ENCODE data around the gene KCNIP1.
"Not testable (repeated sequence)": the region's sequence is repeated elsewhere in the genome, so short reads cannot be mapped to it uniquely, and the experiment has no call there.

Gene KCNIP1

GRCh38 chr5:170762298-170762697 is 258.5 kb downstream of the KCNIP1 start:
- H3K4me3 Mint-ChIP-seq; H3K27me3 Mint-ChIP-seq; H3K36me3 Mint-ChIP-seq (ENCODE audit: low read depth); H3K4me1 Mint-ChIP-seq (ENCODE audit: low read depth); DNase-seq; H3K27ac Mint-ChIP-seq; H3K9me3 Mint-ChIP-seq: not testable (repeated sequence)

DNA sequence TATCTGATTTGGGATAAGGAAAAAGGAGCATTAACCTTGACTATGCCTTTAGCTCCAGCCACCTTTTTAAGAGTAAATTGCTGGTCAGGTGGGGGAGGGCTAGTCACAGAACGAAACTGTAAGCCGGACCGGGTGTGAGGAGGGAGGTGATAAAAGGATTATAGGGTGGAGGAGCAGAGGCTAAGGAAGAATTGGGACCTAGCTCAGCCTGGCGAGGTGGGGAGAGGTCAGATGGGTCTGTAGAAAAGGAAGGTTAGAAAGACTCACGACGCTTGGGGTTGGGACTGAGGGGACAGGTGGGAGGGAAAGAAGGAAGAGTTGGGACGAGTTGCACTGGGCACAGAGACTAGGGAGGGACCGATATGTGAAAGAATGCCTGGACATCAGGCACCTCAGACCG is 262.0 kb downstream of the KCNIP1 start:
- H3K9me3 Mint-ChIP-seq; H3K27ac Mint-ChIP-seq; H3K4me1 Mint-ChIP-seq (ENCODE audit: low read depth); H3K27me3 Mint-ChIP-seq; H3K4me3 Mint-ChIP-seq; DNase-seq; H3K36me3 Mint-ChIP-seq (ENCODE audit: low read depth): not testable (repeated sequence)

DNA sequence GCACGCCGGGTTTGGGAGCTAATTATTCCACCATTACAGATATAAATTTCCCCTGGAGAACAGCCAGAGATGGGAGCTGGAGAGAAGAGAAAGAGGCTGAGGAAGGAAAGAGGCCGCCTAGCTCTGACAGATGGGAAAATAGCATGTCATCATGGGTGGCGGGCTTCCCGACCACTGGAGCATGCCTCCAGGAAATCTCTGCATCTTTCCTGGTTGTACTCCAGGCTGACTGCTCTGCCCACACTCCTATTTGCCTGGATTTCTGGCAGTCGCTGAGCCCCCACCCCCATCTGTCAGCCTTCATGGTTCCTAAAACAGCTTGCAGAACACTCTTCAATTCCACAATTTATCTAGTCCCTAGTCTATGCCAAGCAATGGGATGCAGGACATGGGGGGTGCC is 265.4 kb downstream of the KCNIP1 start:
- no peak for DNase-seq
- Mint-ChIP-seq H3K27ac (no peak overlapping the region), H3K4me1 (ENCODE audit: low read depth) (no peaks in the 10 kb centered on the region), H3K36me3 (ENCODE audit: low read depth) (no peaks in the 10 kb centered on the region), H3K9me3 (no peaks in the 10 kb centered on the region), H3K4me3 (no peak overlapping the region), H3K27me3 (no peaks in the 10 kb centered on the region)

DNA sequence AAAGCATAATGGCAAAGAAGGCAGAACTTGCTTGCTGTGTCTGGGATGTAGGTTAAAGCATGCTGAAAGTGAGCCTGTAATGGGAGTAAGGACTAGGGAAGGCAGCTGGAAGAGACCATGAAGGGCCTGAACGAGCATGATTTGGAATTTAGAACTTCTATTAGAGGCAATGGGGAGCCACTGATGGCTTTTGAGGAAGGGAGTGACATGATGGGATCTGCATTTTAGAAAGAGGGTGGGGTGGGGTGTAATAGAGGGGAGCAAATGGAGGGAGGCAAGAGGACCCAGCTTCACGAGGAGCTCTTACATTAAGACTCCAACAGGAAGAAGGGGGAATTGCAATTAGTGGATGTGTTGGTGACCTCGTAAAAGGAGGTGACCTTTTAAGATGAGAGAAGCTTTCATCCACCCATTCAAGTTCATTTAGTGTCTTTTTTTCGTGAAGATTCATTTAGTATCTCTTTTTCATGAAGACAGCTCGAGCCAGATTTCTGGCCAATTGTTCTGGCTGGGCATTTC is 266.1 kb downstream of the KCNIP1 start:
- Mint-ChIP-seq H3K36me3 (ENCODE audit: low read depth) (no peaks in the 10 kb centered on the region), H3K9me3 (no peaks in the 10 kb centered on the region), H3K27me3 (no peaks in the 10 kb centered on the region), H3K4me3 (no peak overlapping the region), H3K27ac (no peak overlapping the region), H3K4me1 (ENCODE audit: low read depth) (no peaks in the 10 kb centered on the region)
- no peak for DNase-seq

- Mint-ChIP-seq H3K4me3 (no peak overlapping the region), H3K9me3 (no peaks in the 10 kb centered on the region), H3K4me1 (ENCODE audit: low read depth) (no peaks in the 10 kb centered on the region), H3K27ac (no peak overlapping the region), H3K27me3 (no peaks in the 10 kb centered on the region), H3K36me3 (ENCODE audit: low read depth) (no peaks in the 10 kb centered on the region)
- no peak for DNase-seq
These were observed 267.7 kb downstream of the KCNIP1 start for GRCh38 chr5:170771496-170771895.

DNA sequence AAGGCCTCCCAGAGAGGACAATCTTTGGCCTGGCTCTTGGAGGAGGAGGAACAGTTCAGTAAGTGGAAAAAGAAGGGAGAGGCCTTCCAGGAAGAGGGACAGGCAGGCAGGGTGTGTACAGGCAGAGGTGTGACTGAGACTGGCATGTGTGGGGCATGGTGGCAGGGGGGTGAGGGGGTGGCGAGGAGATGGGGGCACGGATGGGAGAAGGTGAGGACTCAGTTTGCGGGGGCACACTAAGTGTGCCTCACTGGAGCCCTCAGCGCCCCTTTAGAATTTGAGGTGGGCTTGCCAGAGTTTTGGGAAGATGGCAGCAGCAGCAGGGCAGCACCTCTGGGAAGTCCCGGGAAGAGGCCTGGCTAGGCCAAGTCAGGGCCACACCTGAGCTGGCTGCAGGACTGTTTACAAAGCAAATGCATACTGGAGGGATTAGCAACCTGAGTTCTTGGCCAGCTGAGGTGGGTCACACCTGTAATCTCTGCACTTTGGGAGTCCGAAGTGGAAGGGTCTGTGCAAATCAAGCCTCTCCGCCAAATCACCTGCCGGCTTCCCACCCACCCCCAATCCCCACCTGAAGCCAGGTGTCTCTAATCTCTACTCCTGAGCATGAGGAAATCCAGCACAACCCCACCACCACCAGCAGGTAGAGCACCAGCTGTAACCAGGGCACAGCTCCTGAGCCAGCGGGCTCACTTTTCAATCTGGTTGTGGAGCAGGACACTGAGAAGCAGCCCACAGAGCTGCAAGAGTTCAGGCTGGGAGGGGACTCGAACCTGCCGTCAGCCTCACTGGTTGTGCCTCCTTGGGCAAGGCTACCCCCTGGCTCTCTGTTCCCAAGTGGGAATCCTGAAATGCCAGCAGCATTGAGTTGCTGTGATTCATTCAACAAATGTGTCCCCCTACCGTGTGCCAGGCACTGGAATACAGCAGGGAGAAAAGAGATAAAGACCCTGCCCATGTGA is 269.5 kb downstream of the KCNIP1 start:
- Mint-ChIP-seq H3K27ac (no peak overlapping the region), H3K27me3 (no peaks in the 10 kb centered on the region), H3K4me1 (ENCODE audit: low read depth) (no peaks in the 10 kb centered on the region), H3K9me3 (no peaks in the 10 kb centered on the region), H3K4me3 (no peak overlapping the region), H3K36me3 (ENCODE audit: low read depth) (no peaks in the 10 kb centered on the region)
- no peak for DNase-seq

DNA sequence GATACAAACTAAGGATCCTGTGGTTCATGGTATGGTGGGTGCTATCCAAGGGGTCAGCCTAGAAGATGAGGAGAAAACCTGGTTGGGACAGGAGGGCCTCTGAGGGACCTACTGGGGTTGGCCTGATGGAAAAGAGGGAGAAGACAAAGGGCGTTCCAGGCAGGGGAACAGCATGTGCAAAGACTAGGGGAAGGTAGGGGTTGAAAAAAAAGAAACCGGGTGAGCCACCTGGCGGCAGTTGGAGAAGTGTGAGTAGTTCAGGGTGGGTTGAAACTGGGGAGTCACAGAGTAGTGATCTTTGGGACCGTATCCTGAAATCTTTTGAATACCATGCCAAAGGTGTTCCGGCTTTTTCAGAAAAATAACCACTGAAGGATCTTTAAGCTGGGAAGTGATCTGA is 271.0 kb downstream of the KCNIP1 start:
- H3K36me3 Mint-ChIP-seq (ENCODE audit: low read depth) = no peaks in the 10 kb centered on the region
- no peak overlapping the region for H3K4me3 Mint-ChIP-seq
- H3K27ac Mint-ChIP-seq = no peak overlapping the region
- no peaks in the 10 kb centered on the region for H3K9me3 Mint-ChIP-seq
- no peaks in the 10 kb centered on the region for H3K27me3 Mint-ChIP-seq
- H3K4me1 Mint-ChIP-seq (ENCODE audit: low read depth) = no peaks in the 10 kb centered on the region
- no peak for DNase-seq

- Mint-ChIP-seq H3K27me3 (no peaks in the 10 kb centered on the region), H3K36me3 (ENCODE audit: low read depth) (no peaks in the 10 kb centered on the region), H3K9me3 (no peaks in the 10 kb centered on the region), H3K27ac (no peak overlapping the region), H3K4me3 (no peak overlapping the region), H3K4me1 (ENCODE audit: low read depth) (no peaks in the 10 kb centered on the region)
- no peak for DNase-seq
These were observed 278.1 kb downstream of the KCNIP1 start for GRCh38 chr5:170781946-170782345.

GRCh38 chr5:170782438-170782837 is 278.6 kb downstream of the KCNIP1 start:
- Mint-ChIP-seq H3K27me3 (no peaks in the 10 kb centered on the region), H3K27ac (no peak overlapping the region), H3K9me3 (no peaks in the 10 kb centered on the region), H3K4me3 (no peak overlapping the region), H3K36me3 (ENCODE audit: low read depth) (no peaks in the 10 kb centered on the region), H3K4me1 (ENCODE audit: low read depth) (no peaks in the 10 kb centered on the region)
- DNase-seq = no peak

GRCh38 chr5:170783498-170784247 is 279.9 kb downstream of the KCNIP1 start, which contains the start of gene GABRP:
Gene GABRP (plus strand): TSS chr5:170783725. CDS start chr5:170788616, 4,891 bp downstream.
- Mint-ChIP-seq H3K9me3 (no peaks in the 10 kb centered on the region), H3K4me1 (ENCODE audit: low read depth) (no peaks in the 10 kb centered on the region), H3K4me3 (no peak within 1 kb of the TSS), H3K36me3 (ENCODE audit: low read depth) (no peaks in the 10 kb centered on the region), H3K27ac (no peak within 1 kb of the TSS), H3K27me3 (no peaks in the 10 kb centered on the region)
- no peak for DNase-seq

DNA sequence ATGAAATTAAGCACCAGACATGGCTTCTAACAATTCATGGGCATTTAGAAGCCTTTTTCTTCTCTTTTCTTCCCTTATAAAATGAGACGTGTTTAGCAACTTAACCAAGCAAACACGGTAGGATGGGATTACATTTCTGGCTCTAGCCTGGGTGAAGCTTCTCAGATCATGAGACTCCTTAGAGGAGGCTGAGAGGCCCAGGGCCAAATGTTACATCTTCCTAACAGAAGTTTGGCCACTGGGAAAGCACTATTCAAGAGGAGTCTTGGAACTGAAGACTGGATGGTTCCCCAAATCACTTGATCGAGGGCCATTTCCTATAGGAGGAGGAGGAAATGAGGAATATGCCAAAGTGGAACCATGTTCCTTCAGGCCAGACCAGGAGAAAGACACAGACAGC is 281.6 kb downstream of the KCNIP1 start:
- Mint-ChIP-seq H3K27ac (no peak overlapping the region), H3K4me3 (no peak overlapping the region), H3K9me3 (no peaks in the 10 kb centered on the region), H3K4me1 (ENCODE audit: low read depth) (no peaks in the 10 kb centered on the region), H3K27me3 (no peaks in the 10 kb centered on the region), H3K36me3 (ENCODE audit: low read depth) (no peaks in the 10 kb centered on the region)
- DNase-seq = no peak

Measured in activated T-cell treated with anti-CD3 and anti-CD28 coated beads, Interleukin-2, amount 50 U/mL, for 24 hours (primary cell).